ENCODE results near the gene GSTO2.
A peak's percentile ranks its signal among the peaks of the same experiment; 100 is the strongest.

The GSTO2 gene

DNA sequence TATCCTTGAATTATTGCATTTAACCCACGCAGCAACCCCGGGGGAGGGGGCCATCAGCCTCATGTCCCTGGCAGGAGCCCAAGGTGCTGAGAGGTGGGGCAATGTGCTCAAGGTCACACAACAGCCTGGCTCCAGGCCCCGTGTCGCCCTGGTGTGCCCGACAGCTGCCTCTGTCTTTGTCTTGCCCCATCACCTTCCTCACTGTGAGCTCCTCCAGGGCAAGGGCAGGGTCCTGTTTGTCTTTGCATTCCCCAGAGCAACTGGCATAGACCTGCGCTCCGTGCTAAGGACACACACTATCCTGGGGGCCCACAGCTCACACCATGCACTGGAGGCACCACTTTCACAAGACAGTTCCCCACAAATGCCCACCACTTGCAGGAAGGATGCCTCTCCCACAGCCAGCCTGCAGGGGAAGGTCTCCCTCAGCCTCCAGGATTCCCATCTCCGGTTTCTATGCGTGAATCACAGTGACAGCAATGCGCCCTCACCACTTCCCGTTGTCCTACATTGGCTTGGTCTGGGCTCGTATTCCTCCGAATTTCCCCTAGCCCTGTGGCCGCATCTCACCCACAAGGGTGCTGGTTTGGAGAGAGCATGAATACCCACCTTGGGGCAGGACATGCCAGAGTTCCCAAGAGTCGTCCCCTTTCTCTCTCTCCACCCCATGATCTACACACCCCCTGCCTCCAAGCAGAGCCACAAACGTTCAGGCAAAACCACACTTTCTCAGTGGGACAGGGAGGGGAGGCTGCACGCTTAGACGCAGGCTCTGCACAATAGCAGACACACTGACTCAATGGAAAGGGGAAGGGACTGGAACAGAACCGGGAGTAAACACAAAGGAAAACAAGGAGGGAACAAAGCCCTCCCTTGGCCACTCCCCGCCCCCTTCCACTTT lies 59.0 kb downstream of the GSTO2 start:
- peak; percentile 57 for DNase-seq

DNA sequence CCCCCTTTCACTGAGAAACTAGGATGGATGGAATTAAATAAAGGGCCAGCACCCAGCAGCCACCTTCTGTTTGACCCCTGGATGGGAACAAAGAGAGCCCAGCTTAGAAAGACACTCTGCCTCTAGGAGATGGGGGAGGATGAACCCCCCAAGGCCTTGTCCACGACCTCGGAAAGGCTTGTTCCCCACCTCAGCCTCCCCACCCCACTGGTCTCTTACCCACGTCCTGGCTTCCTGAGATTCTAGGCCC lies 59.6 kb downstream of the GSTO2 start:
- DNase-seq: no peak

GRCh38 chr10:104328896-104329710 lies 60.1 kb downstream of the GSTO2 start:
- peak; percentile 76 for DNase-seq

DNA sequence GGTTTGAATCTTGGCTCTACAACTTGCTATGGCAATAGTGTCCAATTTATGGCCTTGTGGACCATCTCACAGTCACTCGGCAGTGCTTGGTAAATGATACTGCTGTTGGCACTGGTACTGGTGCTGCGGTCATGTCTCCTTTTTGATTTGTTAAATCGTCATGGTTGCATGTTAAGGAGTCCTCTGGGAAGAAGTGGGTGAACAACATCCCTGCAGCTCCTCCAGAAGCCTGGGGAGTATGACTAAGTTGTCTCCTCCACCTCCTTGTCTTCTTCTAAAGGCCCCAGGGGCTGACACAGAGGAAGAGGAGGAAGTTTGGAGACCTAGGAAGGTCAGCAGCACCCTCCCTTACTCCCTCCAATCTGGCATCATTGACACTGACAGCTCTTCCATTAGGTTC lies 60.8 kb downstream of the GSTO2 start:
- no peak for DNase-seq

- DNase-seq: no peak
Measured at GRCh38 chr10:104330168-104331110, 61.5 kb downstream of the GSTO2 start.

- no peak for DNase-seq
Measured at GRCh38 chr10:104331208-104331838, 62.3 kb downstream of the GSTO2 start.

- no peak for DNase-seq
Measured at GRCh38 chr10:104332243-104333031, 63.5 kb downstream of the GSTO2 start.

- no peak for DNase-seq
Measured at GRCh38 chr10:104333032-104333727, 64.2 kb downstream of the GSTO2 start.

DNA sequence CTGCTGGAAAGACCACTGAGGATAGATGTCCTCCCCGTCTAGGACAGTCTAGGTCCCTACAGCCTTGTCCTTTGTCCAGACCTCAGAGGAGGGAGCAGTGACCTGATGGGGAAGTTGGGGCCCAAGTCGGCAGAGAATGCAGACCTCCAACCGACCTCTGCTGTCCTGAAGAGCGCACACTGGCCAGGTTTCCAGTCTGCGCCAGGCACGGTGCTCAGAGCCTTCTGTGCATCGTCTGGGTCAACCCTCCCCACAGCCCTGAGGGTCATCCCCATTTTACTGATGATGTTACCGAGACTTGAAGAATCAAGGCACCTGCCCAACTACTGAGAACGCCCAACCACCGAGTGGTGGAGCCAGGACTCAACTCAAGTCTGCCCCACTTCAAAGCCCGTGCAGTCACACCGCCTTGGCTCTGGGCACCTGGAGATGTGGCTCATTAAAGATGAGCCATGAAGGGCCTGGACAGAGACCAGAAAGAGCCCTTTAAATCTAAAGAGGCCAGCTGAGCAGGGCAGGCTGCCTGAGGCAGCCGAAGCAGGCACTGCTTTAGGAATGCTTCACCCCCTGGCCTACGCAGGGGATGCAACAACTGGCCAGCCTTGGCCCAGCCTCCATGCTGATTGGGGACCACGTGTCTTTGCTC lies 64.9 kb downstream of the GSTO2 start:
- no peak for DNase-seq

GRCh38 chr10:104334561-104334960 lies 65.6 kb downstream of the GSTO2 start:
- no peak for DNase-seq

DNA sequence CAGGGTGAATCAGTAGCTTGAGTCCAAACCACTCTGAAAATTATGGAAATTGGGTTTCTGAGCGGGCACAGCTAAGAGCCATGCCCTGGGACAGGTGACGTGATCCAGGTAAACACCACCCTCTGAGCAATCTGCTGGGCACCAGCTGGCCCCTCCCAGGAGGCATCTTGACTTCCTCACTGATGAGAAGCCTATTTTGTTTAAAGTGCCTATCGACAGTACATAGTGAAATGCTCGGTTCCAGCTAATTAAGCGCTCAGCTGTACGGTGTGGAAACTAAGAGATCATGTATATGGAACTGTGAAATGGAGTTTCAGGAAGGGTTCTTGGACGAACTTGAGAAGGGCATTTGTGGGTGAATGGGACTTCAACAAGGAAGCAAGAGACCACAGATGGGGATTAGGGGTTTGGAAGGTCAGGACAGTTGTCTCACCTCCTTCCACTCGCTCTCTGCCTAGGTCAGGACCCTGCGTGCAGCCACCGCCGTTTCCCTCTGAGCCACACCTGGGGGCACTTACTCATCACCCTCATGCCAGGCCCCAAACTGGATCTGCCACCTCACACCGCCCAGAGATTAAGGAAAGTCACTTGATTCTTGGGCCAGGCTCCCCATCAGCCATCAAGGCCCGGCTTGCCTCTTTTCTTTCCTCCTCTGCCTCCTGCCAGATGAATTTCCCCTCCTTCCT lies 66.1 kb downstream of the GSTO2 start:
- DNase-seq: no peak

DNA sequence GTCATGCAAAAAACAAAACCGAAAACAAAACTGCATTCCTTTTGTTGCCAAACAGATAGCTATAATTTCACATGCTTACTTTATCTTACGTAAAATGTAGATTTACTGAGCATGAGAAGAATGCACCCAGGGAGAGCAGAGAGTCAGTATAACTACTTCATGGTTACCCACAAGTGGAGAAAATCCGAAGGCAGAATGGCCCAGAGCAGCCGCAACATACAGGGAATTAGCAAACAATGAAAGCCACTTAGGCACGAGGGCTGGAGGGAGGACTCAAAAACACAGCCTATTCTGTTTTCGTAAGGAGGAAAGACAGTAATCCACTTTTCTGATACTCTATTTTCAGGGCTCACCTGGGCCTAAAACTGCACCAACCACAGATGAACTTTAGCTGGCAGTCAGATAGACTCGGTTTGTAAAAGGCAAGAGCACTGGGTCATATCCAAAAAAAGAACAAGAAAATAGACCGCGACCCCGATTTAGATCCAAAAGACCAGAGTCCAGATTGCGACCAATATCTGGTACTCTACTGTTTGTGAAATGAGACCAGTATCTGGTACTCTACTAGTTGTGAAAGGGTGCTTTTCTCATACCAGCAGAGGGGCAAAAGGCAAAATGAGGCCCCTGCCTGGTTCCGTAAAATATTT lies 68.0 kb downstream of the GSTO2 start:
- DNase-seq: no peak

- peak; percentile 82 for DNase-seq
Measured at GRCh38 chr10:104337521-104337984, 68.6 kb downstream of the GSTO2 start.

DNA sequence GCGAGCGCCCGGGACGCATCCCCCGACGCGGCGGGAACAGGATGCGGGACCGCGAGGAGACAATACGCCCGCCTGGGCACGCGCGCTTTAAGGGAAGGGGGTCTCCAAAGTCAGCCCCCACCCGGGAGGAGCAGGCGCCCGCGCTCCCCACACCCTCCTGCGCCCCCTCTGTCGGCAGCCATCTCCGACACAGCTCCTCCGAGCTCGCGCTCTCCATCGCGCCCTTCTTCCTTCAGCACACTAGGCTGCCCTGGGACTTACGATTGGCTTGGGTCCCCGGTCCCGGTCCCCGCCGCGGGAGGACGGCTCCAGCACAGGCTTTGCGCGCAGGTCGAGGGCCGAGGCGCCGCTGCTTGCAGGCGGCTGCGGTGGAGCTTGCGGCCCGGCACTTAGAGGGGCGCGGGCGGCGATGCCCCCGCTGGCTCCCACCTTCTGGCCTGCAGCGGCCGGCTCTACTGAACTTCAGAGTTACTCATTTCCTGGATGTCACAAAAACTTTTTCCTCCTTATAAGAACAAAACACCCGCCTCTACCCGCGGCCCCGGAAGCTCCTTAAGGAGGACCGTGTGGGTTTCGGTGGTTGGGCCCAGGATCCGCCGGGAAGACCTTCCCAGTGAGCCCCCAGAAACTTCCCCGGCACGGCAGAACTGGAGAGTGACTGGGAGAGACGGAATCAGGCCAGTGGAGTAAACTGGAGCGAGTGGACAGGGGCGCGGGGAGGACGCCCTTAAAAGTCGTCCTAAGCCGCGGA lies 69.2 kb downstream of the GSTO2 start, which contains the start of gene ITPRIP:
ITPRIP (minus strand) TSS at position 481 of the 751 bp plus-strand sequence. CDS start 22,414 bp downstream, outside the sequence.
- peak; percentile 95 for DNase-seq

- no peak for DNase-seq
Measured at GRCh38 chr10:104339469-104340110, 70.6 kb downstream of the GSTO2 start.

GRCh38 chr10:104340111-104340526 lies 71.1 kb downstream of the GSTO2 start:
- DNase-seq: peak; percentile 68

GRCh38 chr10:104340641-104341040 lies 71.7 kb downstream of the GSTO2 start:
- no peak for DNase-seq

DNA sequence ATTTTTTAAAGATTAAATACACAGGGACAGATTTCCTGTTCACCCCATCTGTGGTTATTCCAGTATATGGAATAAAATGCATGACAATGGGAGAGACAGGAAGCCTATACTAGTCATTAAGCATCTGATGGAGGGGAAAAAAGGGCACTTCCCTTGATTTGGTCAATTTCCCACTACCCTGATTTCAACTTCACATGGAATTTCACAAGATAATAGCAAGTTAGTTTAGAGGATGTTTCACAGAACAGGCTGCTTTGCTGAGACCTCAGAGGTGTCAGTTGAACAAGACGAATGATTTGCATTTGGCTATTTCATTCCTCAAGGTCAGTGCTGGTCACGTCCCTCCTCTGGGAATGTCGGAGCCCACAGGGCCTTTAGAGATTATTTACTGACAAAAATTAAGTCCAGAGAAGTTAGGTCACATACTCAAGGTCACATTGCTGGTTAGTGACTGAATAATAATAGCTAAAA lies 74.0 kb downstream of the GSTO2 start:
- DNase-seq: no peak

Measured in hematopoietic multipotent progenitor cell treated with erythropoietin and hydrocortisone succinate and interleukin-3 and kit ligand, for 4 days (in vitro differentiated cells).